ENCODE data around the gene CTIF.

DNA sequence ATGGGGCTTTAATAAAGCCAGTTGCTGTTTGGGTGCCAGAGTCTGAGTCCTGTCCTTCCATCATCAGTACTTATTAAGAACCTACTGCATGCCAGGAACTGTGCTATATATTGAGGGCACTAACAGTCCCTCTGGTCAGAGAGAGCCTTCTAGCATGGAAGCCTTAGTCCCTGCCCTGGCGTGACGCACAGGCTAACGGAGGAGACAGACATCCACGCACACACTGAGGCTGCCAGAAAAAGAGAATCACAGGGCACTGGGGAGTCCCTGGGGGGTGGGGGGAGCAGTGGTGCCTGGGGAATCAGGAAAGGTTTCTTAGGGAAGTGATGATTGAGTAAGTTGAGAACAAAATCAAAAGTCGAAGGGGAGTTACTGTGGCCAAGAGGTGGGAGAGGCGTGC lies 31.5 kb downstream of the CTIF start:
- TF ChIP-seq, protein P1, sequence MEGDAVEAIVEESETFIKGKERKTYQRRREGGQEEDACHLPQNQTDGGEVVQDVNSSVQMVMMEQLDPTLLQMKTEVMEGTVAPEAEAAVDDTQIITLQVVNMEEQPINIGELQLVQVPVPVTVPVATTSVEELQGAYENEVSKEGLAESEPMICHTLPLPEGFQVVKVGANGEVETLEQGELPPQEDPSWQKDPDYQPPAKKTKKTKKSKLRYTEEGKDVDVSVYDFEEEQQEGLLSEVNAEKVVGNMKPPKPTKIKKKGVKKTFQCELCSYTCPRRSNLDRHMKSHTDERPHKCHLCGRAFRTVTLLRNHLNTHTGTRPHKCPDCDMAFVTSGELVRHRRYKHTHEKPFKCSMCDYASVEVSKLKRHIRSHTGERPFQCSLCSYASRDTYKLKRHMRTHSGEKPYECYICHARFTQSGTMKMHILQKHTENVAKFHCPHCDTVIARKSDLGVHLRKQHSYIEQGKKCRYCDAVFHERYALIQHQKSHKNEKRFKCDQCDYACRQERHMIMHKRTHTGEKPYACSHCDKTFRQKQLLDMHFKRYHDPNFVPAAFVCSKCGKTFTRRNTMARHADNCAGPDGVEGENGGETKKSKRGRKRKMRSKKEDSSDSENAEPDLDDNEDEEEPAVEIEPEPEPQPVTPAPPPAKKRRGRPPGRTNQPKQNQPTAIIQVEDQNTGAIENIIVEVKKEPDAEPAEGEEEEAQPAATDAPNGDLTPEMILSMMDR (IDR thresholded peaks at IDR 0.05; ENCODE audit: low read length): no peak
- TF ChIP-seq EZH2 (optimal IDR thresholded peaks at IDR 0.05; ENCODE audit: low read depth, low read length) (no peak), EZH2phosphoT487 (IDR thresholded peaks at IDR 0.05; ENCODE audit: low read length) (no peak)

All from MM.1S (cell line).